PC-3 (cell line): ENCODE measurements around the gene AUTS2.

ENCODE experiments used
- CTCF ChIP-seq: fragments of 300-600 bp; sonication (generic); conservative IDR thresholded peaks from 2 replicates; pipeline ENCODE4 v1.5.1; 2017; ENCODE audit warnings: antibody characterized with exemption, low read depth, mild to moderate bottlenecking, low read length
- EZH2 ChIP-seq: fragments of 300-600 bp; sonication (generic); IDR thresholded peaks from one replicate; pipeline ENCODE4 v1.6.1; 2017; ENCODE audit warnings: antibody characterized with exemption, mild to moderate bottlenecking, low read length; ENCODE audit not compliant: unreplicated experiment

GRCh38 chr7:70500261-70500660 is 902.0 kb downstream of the AUTS2 start:
- TF ChIP-seq CTCF (no peak), EZH2 (no peak)
